Activated effector memory CD4-positive, alpha-beta T cell treated with Interleukin-2 at 50 U/mL for 16 hours (primary cell): ENCODE results near the gene DUOX1.
"Not testable (repeated sequence)": the region's sequence is repeated elsewhere in the genome, so short reads cannot be mapped to it uniquely, and the experiment has no call there.

Source experiments
- DNase-seq: peaks from one replicate; pipeline ENCODE4 v3.0.0-alpha.2; 2020

DUOX1 gene

DNA sequence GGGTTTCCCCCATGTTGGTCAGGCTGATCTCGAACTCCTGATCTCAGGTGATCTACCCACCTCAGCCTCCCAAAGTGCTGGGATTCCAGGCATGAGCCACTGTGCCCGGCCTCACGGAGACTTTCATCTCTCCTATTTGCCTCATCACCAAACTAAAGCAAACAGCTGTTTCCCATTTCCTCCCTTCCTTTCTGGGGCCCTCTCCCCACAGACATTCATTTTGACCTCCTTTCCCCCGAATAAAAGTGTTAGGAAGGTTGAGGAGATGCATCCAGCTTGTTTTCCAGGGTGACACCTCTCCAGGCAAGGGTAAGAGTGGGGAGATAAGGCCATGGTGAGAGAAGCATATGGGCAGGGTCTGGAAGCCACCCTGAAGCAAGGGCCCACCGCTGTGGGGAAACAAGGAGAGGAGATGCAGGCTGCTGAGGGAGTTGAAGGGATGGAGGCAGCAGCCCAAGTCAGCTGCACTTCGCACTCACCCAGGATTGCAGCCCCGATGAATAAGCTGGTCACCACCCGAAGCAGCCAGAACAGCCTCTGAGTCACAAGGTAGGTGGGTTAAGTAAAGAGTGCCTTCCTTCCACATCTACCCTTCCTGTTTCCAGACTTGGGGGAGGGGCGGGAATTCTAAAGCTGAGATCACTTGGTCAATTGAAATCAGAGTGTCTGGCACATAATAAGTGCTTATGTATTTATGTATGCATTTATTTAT, 7.9 kb upstream of the DUOX1 start:
- no peak for DNase-seq

DNA sequence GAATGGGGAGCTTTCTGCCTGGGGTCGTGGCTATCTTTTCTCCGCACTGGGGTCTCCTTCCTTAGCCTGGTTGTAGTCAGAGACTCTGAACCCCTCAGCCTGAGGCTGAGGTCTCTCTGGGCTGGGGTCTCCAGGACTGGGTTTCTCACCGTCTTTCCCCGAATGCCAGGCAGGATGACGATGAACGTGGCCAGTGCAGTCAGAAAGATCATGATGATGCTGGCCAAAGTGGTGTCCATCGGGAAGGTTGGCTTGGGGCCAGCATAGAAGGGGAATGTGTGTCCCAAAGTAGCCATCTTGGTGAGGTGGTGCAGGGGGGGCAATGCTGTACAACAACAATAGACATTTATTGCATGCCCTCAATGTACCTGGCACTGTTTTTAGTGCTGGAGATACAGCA, 7.1 kb upstream of the DUOX1 start:
- DNase-seq = no peak

DNA sequence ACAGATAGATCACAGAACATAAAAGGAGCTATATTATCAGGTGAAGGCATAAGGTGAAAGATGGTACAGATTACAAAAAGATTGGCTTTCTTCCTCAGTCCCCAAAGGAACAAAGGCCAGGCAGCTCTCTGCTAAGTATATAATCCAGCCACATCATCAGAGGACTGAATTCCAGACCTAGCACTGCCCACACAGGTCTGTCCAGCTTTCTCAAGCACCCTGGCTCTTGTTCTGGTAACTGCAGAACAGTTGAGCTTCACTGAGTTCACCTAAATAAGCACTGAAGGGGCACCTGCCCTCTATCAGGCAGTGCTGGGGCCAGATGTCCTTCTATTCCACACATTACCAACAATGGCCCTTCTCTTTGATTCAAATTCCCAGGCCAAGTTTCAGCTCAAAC, 6.4 kb upstream of the DUOX1 start:
- no peak for DNase-seq

DNA sequence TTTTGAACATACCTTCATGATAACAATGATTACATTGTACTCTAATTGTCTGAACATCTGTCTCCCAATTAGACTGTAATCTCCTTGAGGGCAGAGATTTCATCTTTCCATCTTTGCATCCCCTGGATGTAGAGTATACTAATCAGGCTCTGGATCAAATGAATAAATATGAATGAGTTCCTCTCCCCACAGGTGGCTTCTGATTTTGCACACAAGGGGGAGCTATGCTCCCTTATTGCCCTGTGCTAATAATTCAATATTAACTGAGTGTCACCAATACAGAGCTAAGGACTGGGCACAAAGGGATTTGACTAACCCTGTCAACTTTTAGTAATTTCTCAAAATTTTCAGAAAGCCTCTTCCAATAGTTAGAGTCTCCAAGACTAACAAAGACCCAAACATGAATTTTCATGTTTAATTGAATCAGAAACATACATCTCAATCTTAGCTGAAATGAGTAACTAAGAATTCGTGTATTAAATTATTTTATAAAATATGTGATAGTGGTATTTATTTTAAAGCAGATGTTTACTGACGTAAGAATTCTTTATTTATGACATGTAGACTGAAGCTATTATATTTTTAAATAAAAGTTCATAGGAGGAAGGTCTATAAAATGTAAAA, 3.1 kb upstream of the DUOX1 start:
- DNase-seq = no peak

DNA sequence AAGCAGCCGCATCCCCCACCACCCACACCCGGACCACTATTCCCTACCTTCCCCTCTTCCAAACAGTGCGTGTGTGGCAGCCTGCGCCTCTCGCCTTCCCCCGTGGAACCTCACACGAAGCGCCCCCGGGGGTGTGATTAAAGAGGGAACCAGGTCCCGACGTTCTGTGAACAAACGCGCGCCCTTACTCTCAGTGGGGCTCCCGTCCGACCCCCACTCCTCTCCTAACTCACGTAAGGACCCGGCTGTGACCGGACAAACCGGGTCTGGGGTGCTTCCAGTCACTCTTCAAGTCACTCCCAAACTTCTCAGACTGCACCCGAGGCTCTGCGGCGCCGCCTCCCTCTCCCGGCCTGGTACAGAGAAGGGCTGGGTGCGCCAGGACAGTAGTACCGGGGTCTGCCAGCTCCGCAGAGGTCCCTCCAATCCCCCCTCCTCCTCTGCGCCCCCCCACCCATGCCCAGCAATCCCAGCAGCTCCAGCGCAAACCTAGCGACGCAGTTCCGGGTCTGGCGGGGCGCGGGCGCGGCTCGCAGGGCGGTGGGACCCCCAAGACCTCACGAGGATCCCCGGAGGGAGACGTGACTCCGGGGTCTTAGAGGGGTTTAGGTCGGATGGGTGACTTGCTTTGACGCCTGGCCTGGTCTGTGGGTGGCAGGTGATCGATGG, 689 bp upstream of the DUOX1 start:
- no peak for DNase-seq

DNA sequence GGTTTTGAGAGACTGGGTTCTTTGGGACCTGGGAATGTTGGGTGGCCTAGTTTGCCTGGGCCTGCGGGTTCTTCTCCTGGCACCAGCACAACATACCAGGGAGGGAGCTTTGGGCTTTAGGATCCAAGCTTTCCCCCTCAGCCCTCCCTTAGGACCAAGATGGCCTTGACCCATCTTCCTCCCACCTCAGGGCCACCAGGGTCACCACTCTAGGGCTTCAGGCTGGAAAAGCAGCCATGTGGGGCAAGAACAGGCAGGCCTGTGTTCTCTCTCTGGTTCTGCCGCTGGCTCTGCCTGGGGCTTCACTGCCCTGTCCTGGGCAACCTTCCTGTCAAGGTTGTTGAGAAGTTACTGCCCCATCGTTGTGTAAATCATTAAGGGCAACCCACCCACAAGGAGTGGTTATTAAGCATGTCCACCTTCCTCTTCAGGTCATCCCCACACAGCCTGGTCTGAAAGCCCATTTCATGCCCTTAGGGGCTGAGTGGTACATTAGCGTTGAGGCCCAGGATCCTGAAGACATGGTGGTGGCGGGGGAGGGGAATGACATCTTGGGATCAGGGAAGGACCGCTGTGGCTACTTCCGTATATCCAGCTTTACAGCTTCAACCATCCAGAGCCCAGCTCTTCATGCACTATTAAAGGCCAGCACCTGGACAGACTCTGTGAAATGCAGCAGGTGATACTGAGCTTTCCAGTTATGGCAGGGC, 652 bp downstream of the DUOX1 start:
- no peak for DNase-seq

DNA sequence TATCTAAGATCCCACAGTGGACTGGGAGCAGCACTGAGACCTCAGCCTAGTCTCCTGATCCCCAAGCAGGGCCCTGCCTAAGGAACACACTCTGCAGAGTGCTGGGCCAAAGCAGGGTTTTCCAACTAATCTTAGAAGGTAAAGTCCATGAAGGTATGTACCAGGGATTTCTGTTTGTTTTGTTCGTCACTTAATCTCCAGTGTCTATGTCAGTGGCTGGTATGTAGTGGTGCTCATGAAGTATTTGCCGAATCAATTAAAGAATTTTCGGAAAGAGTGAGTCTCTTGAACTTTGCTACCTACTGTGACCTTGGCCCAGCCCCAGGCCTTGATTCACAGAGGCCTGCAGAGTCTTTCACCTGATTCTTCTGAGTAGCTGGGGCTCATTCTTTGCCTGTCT, 1.7 kb downstream of the DUOX1 start:
- no peak for DNase-seq

DNA sequence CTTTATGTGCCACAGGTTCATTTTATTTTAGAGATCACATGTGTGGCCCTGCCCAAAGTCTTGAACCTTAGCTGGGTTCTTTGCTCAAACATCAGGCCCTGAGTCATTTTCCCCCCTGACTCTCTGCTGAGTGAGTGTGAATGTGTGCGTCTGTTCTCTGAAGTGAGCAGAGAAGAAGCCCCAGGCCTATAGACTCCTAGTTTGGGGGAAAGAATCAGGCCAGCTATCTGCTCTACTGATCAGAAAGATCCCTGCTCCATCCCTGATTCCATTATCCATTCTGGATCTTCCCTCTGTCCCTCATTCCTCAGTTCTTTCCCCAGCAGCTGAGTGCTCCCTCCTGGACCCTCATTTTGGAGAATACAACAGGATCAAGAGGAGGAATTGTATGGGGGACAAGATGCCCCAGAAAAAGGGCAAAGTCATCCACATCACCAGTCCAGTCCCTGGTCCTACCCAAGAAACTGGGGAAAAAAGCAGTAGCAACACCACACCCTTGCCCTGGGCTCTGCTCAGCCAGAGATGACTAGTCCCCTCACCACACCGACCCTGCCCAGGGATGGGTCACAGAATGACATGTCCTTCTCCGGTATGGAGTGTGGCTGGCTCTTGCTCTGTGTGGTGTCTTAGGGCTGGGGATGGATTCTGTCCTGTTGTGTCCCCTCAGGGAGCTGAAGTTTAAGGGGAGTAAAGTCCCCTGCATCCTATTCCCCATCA, 3.2 kb downstream of the DUOX1 start:
- no peak for DNase-seq

DNA sequence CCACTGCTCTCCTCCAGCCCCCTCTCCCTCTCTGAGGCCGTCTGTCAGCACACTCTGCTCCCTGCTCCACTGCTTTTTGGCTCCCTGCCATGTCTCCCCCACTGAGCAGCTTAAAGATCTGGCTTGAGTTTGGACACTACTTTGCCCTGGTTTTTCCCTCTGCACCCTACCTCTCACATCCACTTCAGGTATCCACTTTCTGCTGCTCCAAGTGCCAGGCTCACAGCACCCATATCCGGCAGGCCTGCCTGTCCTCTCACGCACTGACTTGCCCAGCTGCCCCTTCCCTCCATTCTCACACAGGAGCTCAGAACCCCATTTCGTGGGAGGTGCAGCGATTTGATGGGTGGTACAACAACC, 3.7 kb downstream of the DUOX1 start:
- DNase-seq = no peak

DNA sequence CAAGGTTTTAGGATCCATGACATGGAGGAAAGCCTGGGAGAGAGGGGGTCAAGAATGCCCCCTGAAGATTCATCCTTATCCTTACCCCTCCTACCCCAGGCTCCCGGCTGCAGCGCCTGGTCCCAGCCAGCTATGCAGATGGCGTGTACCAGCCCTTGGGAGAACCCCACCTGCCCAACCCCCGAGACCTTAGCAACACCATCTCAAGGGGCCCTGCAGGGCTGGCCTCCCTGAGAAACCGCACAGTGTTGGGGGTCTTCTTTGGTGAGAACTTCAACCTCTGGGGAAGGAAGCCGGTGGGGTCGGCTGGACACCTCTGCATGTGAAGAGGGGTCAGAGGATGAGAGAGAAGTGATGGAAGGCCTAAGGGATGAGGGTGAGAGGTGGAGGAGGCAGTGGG, 4.3 kb downstream of the DUOX1 start:
- no peak for DNase-seq

DNA sequence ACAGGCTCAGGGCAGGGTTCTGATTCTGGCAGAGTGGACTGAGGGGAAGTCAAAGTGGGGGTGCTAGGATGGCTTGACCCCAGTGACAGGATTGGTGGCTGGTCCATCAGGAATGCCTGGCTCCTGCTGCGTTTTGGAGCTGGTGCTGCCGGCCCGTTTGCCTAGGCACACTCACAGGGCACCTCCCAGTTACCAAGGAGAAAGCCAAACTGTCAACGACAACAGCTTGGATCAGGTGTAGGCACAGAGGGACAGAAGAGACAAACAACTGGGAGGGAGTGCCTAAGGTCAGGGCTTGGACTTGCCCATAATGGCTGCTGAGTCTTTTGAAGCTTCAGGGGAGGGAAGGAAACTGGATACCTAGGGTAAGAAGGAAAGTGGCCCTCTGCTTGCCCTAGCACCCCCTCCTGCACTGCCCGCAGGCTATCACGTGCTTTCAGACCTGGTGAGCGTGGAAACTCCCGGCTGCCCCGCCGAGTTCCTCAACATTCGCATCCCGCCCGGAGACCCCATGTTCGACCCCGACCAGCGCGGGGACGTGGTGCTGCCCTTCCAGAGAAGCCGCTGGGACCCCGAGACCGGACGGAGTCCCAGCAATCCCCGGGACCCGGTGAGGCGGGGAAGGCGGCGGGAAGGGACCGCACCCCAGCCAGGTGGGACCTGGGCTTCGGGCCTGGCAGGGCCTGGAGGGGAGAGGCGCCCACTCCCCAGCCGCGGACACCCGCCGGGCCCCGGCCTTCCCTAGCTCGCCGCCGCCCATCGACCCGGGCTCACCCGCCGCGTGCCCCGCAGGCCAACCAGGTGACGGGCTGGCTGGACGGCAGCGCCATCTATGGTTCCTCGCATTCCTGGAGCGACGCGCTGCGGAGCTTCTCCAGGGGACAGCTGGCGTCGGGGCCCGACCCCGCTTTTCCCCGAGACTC, 5.1 kb downstream of the DUOX1 start:
- DNase-seq = no peak

DNA sequence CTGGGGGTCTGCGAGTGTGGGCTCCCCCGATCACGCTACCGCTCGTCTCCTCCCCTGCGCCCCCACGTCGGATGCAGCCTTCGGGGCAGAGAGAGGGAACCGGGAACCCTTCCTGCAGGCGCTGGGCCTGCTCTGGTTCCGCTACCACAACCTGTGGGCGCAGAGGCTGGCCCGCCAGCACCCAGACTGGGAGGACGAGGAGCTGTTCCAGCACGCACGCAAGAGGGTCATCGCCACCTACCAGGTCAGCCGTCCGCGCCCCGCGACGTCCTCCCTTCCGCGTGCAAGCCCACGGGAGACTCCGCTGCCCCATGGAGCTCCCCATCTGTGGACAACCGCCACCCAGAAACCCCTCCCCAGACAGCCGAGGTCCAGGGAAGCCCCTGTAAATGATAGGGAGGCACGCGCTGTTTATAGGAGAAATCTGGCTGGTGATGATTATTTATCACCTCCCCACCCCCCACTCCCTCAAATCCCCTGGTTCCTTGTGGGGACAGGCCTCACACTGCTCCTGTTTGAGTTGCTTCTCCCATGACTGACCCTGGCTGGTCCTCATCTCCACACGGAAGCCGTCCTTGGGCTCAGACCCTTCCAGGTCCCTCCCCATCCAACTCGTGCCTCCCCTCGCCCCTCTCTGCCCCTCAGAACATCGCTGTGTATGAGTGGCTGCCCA, 6.0 kb downstream of the DUOX1 start:
- DNase-seq = not testable (repeated sequence)

DNA sequence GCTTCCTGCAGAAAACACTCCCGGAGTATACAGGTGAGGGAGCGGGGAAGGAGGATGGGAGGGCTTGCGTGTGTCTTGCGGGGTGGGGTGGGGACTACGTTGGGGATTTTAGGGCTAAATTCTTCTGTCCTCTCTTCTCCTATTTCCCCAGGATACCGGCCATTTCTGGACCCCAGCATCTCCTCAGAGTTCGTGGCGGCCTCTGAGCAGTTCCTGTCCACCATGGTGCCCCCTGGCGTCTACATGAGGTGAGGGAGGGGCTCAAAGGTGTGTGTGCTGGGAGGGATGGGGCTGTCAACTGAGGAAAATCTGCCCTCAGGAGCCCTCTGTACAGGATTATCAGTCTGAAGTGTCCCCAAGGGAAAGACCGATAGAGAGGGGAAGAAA, 6.6 kb downstream of the DUOX1 start:
- no peak for DNase-seq

DNA sequence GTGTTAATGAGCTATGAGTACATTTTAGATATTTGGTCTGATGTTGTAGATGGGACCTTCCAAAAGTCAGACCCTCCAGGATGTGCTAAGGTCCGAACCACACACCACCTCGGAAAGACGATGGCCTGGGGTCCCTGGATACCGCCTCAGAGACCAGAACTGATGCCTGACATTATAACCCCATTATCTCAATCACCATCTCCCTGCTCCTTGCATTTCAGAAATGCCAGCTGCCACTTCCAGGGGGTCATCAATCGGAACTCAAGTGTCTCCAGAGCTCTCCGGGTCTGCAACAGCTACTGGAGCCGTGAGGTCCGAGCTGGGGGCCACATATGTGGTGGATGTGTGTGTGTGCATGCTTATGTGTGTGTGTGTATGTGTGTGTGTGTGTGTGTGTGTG, 7.9 kb downstream of the DUOX1 start:
- no peak for DNase-seq

DNA sequence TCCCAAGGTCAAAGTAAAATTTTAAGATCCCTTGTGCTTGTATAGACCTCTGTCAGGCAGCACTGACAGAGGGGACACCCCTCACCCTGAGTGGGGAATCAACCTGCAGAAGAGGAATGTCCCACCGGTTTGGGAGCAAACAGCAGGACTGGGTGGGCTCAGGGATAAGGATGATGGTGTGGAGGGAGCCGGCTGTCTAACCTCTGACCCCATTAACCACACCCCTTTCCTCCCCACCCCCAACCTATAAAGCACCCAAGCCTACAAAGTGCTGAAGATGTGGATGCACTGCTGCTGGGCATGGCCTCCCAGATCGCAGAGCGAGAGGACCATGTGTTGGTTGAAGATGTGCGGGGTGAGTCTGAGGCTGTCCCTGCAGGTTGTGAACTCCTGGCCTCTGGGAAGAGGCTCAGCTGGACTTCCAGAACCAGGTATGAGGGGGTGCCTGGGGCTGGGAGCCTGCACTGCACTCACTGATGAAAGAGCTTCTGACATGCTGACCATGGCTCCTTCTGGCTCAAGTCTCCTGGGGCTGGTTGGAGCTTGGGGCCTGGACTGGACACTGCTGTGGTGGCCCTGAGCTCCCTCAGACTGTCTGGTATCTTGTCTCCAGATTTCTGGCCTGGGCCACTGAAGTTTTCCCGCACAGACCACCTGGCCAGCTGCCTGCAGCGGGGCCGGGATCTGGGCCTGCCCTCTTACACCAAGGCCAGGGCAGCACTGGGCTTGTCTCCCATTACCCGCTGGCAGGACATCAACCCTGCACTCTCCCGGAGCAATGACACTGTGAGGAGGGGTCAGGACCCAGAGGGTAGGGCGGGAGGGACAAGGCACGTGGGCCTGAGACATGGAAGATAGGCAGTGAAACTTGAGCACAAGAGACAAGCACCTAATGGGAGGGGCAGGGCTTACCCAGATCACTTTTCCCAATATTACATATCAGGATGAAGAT, 9.3 kb downstream of the DUOX1 start:
- DNase-seq = no peak

DNA sequence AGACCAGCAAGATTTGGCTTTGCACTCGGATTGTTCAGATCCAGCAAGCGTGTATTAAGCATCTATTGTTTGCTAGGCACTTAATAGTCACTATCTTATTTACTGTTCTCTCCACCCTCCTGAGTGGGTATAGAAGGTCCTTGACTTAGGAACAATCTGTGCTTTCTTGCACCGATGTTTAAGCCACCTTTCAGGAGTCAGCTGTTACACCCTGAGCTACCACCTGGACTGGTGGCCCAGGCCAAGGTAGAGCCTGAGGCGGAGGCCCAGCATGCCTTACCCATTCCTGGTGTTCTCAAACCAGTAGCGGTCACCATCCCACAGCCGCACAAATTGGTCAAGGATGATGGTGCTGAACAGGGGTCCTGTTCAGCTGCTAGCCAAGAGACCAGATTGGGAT, 10.0 kb downstream of the DUOX1 start:
- no peak for DNase-seq

DNA sequence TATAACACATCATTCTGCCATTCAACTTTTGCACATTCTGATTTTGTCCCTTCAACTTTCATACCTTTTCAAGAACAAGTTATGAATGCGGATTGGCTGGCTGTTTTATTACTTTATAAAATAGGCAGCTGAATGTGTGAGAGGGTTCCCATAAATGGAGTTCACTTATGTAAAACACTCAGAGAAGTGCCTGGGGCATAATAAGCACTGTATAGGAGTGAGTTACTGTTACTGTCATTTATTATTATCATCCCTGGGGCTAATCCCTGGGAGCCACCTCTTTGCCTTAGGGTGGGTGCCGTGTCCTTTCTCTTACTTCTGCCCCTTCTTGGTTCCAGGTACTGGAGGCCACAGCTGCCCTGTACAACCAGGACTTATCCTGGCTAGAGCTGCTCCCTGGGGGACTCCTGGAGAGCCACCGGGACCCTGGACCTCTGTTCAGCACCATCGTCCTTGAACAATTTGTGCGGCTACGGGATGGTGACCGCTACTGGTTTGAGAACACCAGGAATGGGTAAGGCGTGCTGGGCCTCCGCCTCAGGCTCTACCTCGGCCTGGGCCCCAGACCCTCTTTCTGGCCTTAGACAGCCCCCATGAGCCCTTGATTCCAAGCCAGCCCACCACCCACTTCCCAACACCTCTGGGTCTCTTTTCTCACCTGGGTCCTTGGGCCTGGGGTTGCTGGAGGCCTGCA, 10.9 kb downstream of the DUOX1 start:
- no peak for DNase-seq

DNA sequence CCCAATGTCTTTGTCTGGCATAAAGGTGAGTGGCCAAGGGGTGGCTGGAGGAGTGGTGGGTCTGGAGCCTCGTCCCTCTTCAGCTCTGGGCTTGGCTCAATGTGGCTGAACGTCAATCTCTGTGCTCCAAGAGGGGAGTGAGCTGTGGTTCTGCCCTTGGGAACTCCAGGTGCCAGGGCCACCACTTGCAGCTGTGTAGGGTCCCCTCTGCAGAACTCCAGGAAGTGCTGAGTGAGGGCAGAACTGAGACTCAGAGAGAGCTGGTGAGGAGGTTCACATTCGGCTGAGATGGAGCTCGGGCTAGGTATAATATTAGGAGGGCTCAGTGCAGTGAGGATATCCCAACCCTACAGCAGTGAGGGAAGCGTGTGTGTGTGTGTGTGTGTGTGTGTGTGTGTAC, 11.6 kb downstream of the DUOX1 start:
- DNase-seq = no peak

DNA sequence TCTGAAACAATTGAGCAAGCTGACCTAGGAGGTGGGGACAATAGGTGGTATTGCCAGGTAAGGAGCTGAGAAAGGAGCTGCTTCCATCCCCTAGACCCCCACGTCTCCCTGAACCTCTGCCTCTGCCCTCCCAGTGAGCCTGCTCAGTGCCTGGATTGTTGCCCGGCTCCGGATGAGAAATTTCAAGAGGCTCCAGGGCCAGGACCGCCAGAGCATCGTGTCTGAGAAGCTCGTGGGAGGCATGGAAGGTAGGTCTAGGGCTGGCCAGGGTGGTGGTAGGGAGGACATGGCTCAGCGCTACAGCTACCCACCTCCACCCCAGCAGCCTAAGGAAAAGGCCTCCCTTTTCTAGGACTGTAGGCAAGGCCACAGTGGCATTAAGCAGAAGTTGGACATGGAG, 13.3 kb downstream of the DUOX1 start:
- DNase-seq = no peak

DNA sequence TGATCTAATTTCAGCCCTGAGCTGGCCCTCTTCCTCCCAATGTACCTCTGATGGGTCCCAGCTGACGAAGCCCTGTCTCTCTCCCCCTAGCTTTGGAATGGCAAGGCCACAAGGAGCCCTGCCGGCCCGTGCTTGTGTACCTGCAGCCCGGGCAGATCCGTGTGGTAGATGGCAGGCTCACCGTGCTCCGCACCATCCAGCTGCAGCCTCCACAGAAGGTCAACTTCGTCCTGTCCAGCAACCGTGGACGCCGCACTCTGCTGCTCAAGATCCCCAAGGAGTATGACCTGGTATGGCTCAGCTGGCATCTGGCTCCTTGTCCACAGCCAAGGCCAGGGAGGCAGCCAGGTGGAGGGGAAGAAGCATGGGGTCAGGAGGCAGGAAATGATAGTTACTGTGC, 14.2 kb downstream of the DUOX1 start:
- no peak for DNase-seq
